ENCODE measurements around the gene C1orf216.

- no peak for TF ChIP-seq CTCF (conservative IDR thresholded peaks at IDR 0.05 in 1 of 2, IDR thresholded peaks at IDR 0.05 in 1 of 2; ENCODE audit: low read depth in 1 of 2, low read length in 2 of 2)
- no peak for TF ChIP-seq EZH2 (IDR thresholded peaks at IDR 0.05; ENCODE audit: low read length, missing control alignments)
Observed at GRCh38 chr1:35675773-35676172, 42.9 kb downstream of the C1orf216 start.
